Skeletal muscle cell (primary cell): ENCODE data around the gene AQP6.

Experiments used
- DNase-seq: peaks from one replicate; pipeline ENCODE4 v3.0.0-alpha.2; 2010; ENCODE audit warnings: low read depth
- H3K4me3 ChIP-seq: 2 replicates; pipeline ENCODE4 v1.5.1; 2011; ENCODE audit warnings: low read depth, mild to moderate bottlenecking, control low read depth, low read length, moderate library complexity

Gene AQP6

GRCh38 chr12:49966511-49967041 lies 6.2 kb upstream of the AQP6 start:
- H3K4me3 ChIP-seq = no peak overlapping the region
- DNase-seq = no peak

- peak overlapping the region; percentile 46 for H3K4me3 ChIP-seq
- peak; percentile 36 for DNase-seq
These were observed 5.5 kb upstream of the AQP6 start for GRCh38 chr12:49967042-49967776.

DNA sequence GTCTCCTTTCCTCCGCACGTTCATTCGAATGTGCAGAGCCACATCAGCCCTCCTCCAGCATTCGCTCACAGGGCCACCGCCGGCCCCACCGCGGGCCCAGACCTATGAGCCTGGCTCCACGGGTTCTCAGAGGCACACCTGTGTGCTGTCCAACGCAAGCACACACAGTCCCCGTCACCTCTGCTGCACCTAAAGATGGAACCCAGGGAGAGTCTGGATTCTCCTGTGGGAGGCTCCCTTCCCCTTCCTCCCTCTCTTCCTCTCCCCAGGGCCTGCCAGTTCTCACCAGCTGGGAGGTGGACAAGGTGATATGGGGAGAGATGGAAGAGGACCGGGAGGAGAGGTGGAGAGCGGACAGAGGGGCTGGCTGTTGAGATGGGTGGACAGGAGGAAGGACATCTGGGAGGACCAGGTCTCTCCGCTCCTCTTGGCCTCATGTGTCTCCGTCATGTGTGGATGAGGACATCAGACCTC lies 4.9 kb upstream of the AQP6 start:
- H3K4me3 ChIP-seq = peak overlapping the region; percentile 46

GRCh38 chr12:49968471-49968870 lies 4.3 kb upstream of the AQP6 start:
- no peak overlapping the region for H3K4me3 ChIP-seq
- DNase-seq = no peak

More for the DNA sequence above, 4.9 kb upstream of the AQP6 start:
- no peak for DNase-seq

- DNase-seq = no peak
- H3K4me3 ChIP-seq = no peak overlapping the region
These were observed 3.7 kb upstream of the AQP6 start for GRCh38 chr12:49969027-49969426.

DNA sequence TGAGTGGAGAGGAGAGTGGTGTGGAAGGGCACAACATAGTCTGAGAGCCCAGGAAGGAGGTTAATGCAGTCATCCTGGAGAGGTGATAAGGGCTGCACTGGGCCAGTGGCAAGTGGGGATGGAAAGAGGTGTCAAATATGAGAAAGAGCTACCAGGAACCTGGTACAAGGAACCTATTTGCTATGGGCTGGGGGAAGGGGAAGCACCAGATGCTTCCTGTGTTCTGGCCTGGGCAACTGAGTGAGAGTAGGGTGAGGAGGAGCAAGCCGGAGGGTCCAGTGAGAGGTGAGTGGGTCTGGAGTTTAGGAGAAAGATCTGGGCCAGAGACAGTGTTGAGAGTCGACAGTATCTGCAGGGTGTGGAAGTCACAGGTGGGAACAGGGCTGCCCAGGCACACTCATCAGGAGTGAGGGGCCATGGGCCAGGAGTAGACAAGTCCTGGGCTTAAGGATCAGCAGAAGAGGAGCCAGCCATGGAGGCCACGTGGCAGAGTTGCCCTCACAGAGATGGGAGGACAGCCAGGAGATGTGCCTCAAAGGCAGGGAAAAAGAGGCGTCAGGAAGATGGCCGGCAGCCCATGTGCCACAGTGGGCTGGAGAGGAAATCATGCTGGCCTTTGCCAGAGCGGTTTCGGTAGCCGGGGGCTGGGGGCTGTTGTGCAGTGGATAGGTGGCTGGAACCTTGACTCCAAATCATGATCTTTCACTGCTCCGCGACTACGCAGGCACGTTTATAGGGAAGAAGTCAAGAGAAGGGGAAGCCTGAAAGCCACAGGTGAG lies 2.9 kb upstream of the AQP6 start:
- DNase-seq = no peak
- H3K4me3 ChIP-seq = no peak overlapping the region

GRCh38 chr12:49970658-49971057 lies 2.1 kb upstream of the AQP6 start:
- no peak for DNase-seq

DNA sequence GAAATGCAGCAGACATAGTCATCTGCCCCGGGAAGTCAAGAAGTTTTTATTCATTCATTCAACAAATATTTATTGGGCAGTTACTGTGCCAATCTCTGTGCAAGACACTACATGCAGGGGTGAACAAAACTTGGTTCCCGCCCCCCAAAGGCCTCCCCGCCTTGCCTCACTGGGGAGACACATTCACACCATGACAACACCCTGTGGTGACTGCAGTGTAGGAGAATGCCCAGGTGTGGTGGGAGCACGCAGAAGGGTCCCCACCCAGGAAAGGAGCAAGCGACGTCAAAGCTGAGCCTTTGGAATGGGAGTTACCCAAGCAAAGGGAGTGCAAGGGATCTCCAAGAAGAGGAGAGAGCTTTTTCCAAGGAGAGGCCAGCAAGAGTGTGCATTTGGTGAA lies 1.6 kb upstream of the AQP6 start:
- H3K4me3 ChIP-seq = no peak overlapping the region
- DNase-seq = no peak

More at GRCh38 chr12:49970658-49971057, 2.1 kb upstream of the AQP6 start:
- no peak overlapping the region for H3K4me3 ChIP-seq

DNA sequence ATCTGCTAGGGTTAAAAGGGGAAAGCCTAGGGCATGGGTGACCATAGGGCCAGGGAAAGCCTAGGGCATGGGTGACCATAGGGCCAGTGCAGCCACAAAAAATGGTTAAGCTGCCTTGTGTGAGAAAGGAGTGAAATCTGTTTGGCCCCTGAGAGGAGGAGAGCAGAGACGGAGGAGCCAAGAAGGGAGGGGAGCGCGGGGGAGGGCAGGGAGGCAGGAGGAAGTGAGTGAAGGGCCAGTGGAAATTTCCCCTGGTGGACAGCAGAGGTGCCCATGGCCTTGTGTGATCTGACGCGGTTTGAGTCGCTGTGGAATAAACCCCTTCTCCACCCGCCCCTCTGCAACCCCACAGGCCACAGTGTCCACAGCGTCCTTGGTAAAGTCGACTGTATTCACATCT lies 618 bp upstream of the AQP6 start:
- no peak overlapping the region for H3K4me3 ChIP-seq
- DNase-seq = no peak

DNA sequence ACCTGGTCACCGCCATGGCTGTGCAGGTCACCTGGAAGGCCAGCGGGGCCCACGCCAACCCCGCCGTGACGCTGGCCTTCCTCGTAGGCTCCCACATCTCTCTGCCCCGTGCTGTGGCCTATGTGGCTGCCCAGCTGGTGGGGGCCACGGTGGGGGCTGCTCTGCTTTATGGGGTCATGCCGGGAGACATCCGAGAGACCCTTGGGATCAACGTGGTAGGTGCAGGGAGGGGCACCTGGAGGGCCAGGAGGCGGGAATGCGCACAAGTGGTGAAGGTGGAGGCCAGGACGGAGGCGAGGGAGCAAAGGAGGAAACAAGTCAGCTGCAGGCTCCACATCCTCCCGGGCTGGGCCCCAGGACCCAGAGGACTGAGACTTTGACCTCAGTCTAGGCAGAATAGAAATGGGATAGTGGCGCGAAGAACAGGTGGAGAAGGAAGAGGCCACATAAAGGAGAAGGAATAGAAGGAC lies 649 bp downstream of the AQP6 start:
- no peak for DNase-seq
- H3K4me3 ChIP-seq = no peak overlapping the region

- H3K4me3 ChIP-seq = no peak overlapping the region
- DNase-seq = no peak
These were observed 1.5 kb downstream of the AQP6 start for GRCh38 chr12:49974231-49974675.

- no peak overlapping the region for H3K4me3 ChIP-seq
- no peak for DNase-seq
These were observed 2.0 kb downstream of the AQP6 start for GRCh38 chr12:49974677-49975317.

GRCh38 chr12:49975318-49975761 lies 2.6 kb downstream of the AQP6 start:
- DNase-seq = no peak
- no peak overlapping the region for H3K4me3 ChIP-seq

DNA sequence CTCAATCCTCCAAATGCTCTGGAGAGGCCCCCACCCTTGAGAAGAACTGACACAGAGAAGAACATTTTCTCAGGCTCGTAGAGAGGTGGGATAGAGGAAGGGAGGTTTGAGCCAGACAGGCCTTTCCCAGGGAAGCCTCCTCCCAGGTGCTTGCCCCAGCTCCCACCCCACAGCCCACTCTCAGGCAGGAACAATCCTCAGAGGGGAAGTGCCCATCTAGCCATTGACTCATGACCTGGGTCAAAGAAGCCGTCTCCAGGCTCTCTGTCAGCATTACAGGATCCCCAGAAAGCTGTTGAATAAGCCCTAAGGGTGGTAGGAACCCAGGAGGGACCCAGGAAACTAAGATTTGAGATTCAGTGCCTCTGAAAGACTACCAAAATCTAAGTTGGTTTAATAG lies 3.8 kb downstream of the AQP6 start:
- DNase-seq = no peak
- no peak overlapping the region for H3K4me3 ChIP-seq

DNA sequence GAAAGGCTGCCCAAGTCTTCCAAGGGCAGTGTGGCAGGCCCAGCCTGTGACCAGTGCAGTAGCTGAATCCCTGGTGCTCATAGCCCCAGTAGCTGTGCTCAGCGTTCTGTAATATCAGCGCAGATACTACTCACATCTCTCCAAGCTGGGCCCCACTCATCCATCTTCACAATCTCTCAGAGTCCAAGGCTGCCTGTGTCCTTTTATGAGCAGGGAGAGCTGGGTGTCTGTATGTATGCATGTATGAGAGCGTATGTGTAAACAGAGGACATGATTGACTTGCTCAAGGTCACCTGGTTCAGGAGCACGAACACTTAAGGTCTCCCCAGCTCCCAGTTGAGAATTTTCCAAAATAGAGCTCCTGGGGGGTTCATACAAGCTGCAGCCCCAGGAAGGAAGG lies 5.4 kb downstream of the AQP6 start:
- no peak overlapping the region for H3K4me3 ChIP-seq
- no peak for DNase-seq

DNA sequence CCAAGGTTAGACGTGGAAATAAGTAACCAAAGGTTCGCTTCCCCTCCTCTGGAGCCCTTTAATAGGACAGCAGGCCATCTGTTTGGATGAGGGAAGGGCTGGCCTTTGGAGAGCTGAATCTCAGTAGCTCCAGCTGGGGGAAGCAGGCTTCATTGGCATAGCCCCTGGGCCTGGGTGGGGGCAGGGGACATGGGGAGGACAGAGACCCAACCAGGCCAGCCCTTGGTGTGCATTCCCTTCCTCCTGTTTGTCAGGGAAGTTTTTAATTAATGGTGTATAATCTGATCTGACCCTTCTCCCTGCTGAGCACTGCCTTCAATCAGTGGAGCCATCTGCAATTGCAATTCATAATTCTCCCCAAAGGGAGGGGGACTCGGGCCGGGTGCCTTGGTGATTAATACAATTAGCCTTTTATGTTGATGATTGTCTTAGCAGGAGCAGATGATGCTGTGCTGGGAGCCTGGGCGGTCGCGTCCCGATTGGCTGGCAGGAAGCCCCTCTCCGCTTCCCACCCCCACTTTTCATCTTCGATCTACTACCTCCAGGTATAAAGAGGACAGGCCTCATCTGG lies 6.4 kb downstream of the AQP6 start:
- DNase-seq = no peak
- no peak overlapping the region for H3K4me3 ChIP-seq

GRCh38 chr12:49979791-49980190 lies 7.0 kb downstream of the AQP6 start:
- no peak for DNase-seq
- H3K4me3 ChIP-seq = no peak overlapping the region

DNA sequence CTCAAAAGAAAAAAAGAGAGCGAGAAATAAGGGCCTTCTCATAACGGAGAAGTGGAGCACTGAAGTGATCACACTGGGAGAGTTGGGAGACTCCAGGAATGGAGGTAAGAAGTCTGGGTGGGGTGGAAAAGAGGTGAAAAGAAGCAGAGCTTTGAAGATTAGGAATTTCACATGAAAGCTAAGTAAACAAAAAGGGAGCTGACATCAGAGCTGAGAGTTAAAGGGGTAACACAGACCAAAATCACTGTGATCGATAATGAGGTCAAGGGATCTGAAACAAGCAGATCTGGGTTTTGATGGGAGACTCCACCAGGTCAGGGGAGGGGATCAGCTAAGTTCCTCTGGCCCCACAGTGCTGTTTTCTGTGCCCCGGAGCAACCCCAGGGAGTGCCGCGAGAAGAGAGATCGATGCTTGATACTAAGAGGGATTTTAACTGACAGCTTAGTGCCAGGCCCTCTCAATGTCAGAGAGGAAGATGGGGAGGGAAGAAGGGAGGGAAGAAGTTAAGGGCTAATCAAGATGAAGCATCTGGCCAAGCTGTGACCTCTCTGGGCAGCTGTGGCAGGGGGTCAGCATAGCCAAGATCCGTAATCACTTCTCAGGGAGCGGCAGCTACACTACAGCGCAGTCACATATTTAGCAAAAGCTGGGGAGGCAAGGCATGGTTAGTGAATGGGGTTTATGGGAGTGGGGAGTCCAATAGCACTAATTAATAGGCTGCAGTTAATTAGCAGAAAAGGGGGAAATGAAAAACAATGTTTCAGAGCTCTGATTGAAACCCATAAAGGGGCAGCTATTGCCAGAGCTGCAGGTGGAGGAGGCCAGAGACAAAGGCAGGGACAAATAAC lies 8.0 kb downstream of the AQP6 start:
- DNase-seq = no peak
- H3K4me3 ChIP-seq = no peak overlapping the region
